Tibial nerve (tissue), 4 donors: Measurements from ENCODE around the gene MRPL38. TPM values are rescaled to one million over a fixed set of nuclear protein-coding genes. Genes with fewer than 3 reads are reported as not detected.

ENCODE experiments used
- DNase-seq, 2 donors: peaks; one replicate each; pipeline ENCODE4 v3.0.0-alpha.2; 2019; ENCODE audit warnings: low spot score in 2 of 2
- H3K27ac ChIP-seq, 4 donors: fragments of 200-600 bp; sonication (generic) in 3 of 4; one replicate each; pipeline ENCODE4 v1.5.1; 2017 to 2019; ENCODE audit warnings: mild to moderate bottlenecking in 1 of 4
- H3K27me3 ChIP-seq, 2 donors: fragments of 200-600 bp; sonication (generic) in 1 of 2; one replicate each; pipeline versions ENCODE4 v1.5.1 to v1.6.0; 2017 to 2019
- H3K36me3 ChIP-seq, 3 donors: fragments of 200-600 bp; sonication (generic); one replicate each; pipeline ENCODE4 v1.5.1; 2018 to 2019
- H3K4me1 ChIP-seq, 4 donors: fragments of 200-600 bp; sonication (generic) in 3 of 4; one replicate each; pipeline ENCODE4 v1.5.1; 2017 to 2019
- H3K4me3 ChIP-seq, 4 donors: fragments of 200-600 bp; sonication (generic) in 3 of 4; one replicate each; pipeline ENCODE4 v1.5.1; 2017 to 2019; ENCODE audit warnings: mild to moderate bottlenecking in 1 of 4, moderate library complexity in 1 of 4
- H3K9me3 ChIP-seq, 4 donors: fragments of 200-600 bp; sonication (generic) in 3 of 4; one replicate each; pipeline ENCODE4 v1.5.1; 2017 to 2019
- CTCF ChIP-seq, 5 experiments: fragments of 200-600 bp in 3 of 5; fragments of 450-650 bp in 2 of 5; sonication (generic) in 3 of 5; IDR thresholded peaks; one replicate each; pipeline ENCODE4 v1.5.1; 2016 to 2019; ENCODE audit warnings: antibody characterized with exemption in 5 of 5, mild to moderate bottlenecking in 3 of 5, moderate library complexity in 2 of 5
- EP300 ChIP-seq, 2 donors: sonication (generic); formaldehyde crosslinking; IDR thresholded peaks; one replicate each; pipeline ENCODE4 v1.6.1; 2017; ENCODE audit warnings: antibody characterized with exemption in 2 of 2, mild to moderate bottlenecking in 1 of 2
- POLR2A ChIP-seq, 2 donors: fragments of 450-650 bp; IDR thresholded peaks; one replicate each; pipeline ENCODE4 v1.6.1; 2017; ENCODE audit warnings: antibody characterized with exemption in 2 of 2, mild to moderate bottlenecking in 2 of 2, moderate library complexity in 2 of 2
- WGBS, 2 donors: methylation state at CpG; one replicate each; pipeline ENCODE4 v1.1.5; 2018; 5-methylcytosine and 5-hydroxymethylcytosine counted together
- total RNA-seq, 4 donors: library from RNA; depleted of rRNA; stranded (reverse); fragments of >200 nt; gene quantifications; one replicate each; pipeline ENCODE4 v1.1.0, GENCODE V29; 2016

The MRPL38 gene
- total RNA-seq, 4 donors from 2014 or later = 56.8 to 118 (median 76.2) TPM

GRCh38 chr17:75876190-75876937 lies 28.3 kb downstream of the MRPL38 start:
- Histone ChIP-seq H3K27me3 (no peaks in the 10 kb centered on the region), H3K4me3 (peak overlapping the region; percentile 60 to 80 (median 70)), H3K4me1 (peaks cover 9 to 65% (median 57%) of the 10 kb centered on the region in 4 donors), H3K27ac (peak overlapping the region; percentile 86 to 99 (median 92)), H3K36me3 (peaks cover 0 to 24% (median 0%) of the 10 kb centered on the region in 3 donors), H3K9me3 (no peaks in the 10 kb centered on the region)
- TF ChIP-seq EP300 (IDR thresholded peaks at IDR 0.05) (no peak), CTCF (IDR thresholded peaks at IDR 0.05) (peak in 1 of 5 experiments; percentile 14)
- no peak for DNase-seq
- 27 to 54% methylated on average over 17 to 18 of the region's 26 CpGs for WGBS, 2 donors

- Histone ChIP-seq H3K27ac (peak overlapping the region; percentile 86 to 99 (median 92)), H3K36me3 (peaks cover 0 to 24% (median 0%) of the 10 kb centered on the region in 3 donors), H3K9me3 (no peaks in the 10 kb centered on the region), H3K4me3 (peak overlapping the region in 3 of 4 donors; percentile 60 to 73 (median 68)), H3K4me1 (peaks cover 9 to 69% (median 61%) of the 10 kb centered on the region in 4 donors), H3K27me3 (no peaks in the 10 kb centered on the region)
- no peak for DNase-seq
- 12 to 31% methylated on average over 3 of the region's 5 CpGs for WGBS, 2 donors
- TF ChIP-seq EP300 (IDR thresholded peaks at IDR 0.05) (peak in 1 of 2 donors; percentile 60), POLR2A (IDR thresholded peaks at IDR 0.05) (no peak), CTCF (IDR thresholded peaks at IDR 0.05) (no peak)
These were observed 28.8 kb downstream of the MRPL38 start for GRCh38 chr17:75875940-75876189.

GRCh38 chr17:75875182-75875939 lies 29.3 kb downstream of the MRPL38 start:
- Histone ChIP-seq H3K27ac (peak overlapping the region; percentile 86 to 99 (median 92)), H3K4me1 (peaks cover 9 to 74% (median 65%) of the 10 kb centered on the region in 4 donors)

GRCh38 chr17:75874323-75875181 lies 30.1 kb downstream of the MRPL38 start:
- Histone ChIP-seq H3K36me3 (peaks cover 0 to 24% (median 0%) of the 10 kb centered on the region in 3 donors), H3K4me1 (peaks cover 9 to 82% (median 71%) of the 10 kb centered on the region in 4 donors), H3K27me3 (no peaks in the 10 kb centered on the region), H3K9me3 (no peaks in the 10 kb centered on the region), H3K27ac (peak overlapping the region; percentile 86 to 99 (median 92)), H3K4me3 (no peak overlapping the region)
- no peak for DNase-seq
- WGBS, 2 donors = 75 to 82% methylated on average over 29 to 37 of the region's 38 CpGs
- TF ChIP-seq POLR2A (IDR thresholded peaks at IDR 0.05) (no peak), EP300 (IDR thresholded peaks at IDR 0.05) (no peak), CTCF (IDR thresholded peaks at IDR 0.05) (no peak)

More at GRCh38 chr17:75875182-75875939, 29.3 kb downstream of the MRPL38 start:
- Histone ChIP-seq H3K27me3 (no peaks in the 10 kb centered on the region), H3K4me3 (peak overlapping the region in 3 of 4 donors; percentile 60 to 73 (median 68)), H3K36me3 (peaks cover 0 to 24% (median 0%) of the 10 kb centered on the region in 3 donors), H3K9me3 (no peaks in the 10 kb centered on the region)
- TF ChIP-seq EP300 (IDR thresholded peaks at IDR 0.05) = peak in 1 of 2 donors; percentile 44
- no peak for TF ChIP-seq POLR2A (IDR thresholded peaks at IDR 0.05)
- TF ChIP-seq CTCF (IDR thresholded peaks at IDR 0.05) = no peak
- no peak for DNase-seq
- WGBS, 2 donors = 59 to 68% methylated on average over 10 to 12 of the region's 18 CpGs
